A673 (cell line): ENCODE data around the gene DMPK. TPM values are rescaled to one million over a fixed set of nuclear protein-coding genes. Genes with fewer than 3 reads are reported as not detected.

Experiments used
- BruUV-seq: library from RNA; stranded (reverse); fragments of 400-500 nt; replicated peaks from 2 replicates; lab custom pipeline; 2021; lab: Mats Ljungman, UMichigan
- CTCF ChIA-PET: fragments of 300-600 bp; sonication (Branson Sonifier 250); formaldehyde crosslinking; loops from one replicate; lab custom pipeline; 2022; ENCODE audit warnings: antibody characterized with exemption; lab: Charles Lee
- POLR2A ChIA-PET: fragments of 300-600 bp; sonication (Branson Sonifier 250); formaldehyde crosslinking; loops from one replicate; lab custom pipeline; 2022; ENCODE audit warnings: antibody characterized with exemption; ENCODE audit not compliant: low non-redundant PET; lab: Charles Lee
- DNase-seq: peaks from one replicate; pipeline ENCODE4 v3.0.0-alpha.2; 2015; ENCODE audit warnings: low spot score
- H3K27ac ChIP-seq: fragments of 200-600 bp; sonication (generic); 2 replicates; pipeline ENCODE4 v1.5.1; 2016; ENCODE audit warnings: mixed run types, low read depth, mild to moderate bottlenecking, mixed read lengths, antibody characterized with exemption, low read length; ENCODE audit not compliant: poor library complexity, severe bottlenecking
- H3K27me3 ChIP-seq: fragments of 200-600 bp; sonication (generic); replicated peaks from 2 replicates; pipeline ENCODE4 v1.6.1; 2017; ENCODE audit warnings: mixed run types, low read depth, mild to moderate bottlenecking, mixed read lengths, antibody characterized with exemption, low read length; ENCODE audit not compliant: insufficient read depth, poor library complexity
- H3K36me3 ChIP-seq: fragments of 200-600 bp; sonication (generic); 2 replicates; pipeline ENCODE4 v1.6.1; 2016; ENCODE audit warnings: mixed run types, mild to moderate bottlenecking, mixed read lengths, antibody characterized with exemption, low read length; ENCODE audit not compliant: insufficient read depth, poor library complexity, severe bottlenecking
- H3K4me1 ChIP-seq: fragments of 200-600 bp; sonication (generic); 2 replicates; pipeline ENCODE4 v1.6.1; 2017; ENCODE audit warnings: mixed run types, mild to moderate bottlenecking, mixed read lengths, antibody characterized with exemption, low read length; ENCODE audit not compliant: insufficient read depth, poor library complexity, severe bottlenecking
- H3K4me3 ChIP-seq: fragments of 200-600 bp; sonication (generic); 2 replicates; pipeline ENCODE4 v1.5.1; 2016; ENCODE audit warnings: low read depth, mixed run types, mild to moderate bottlenecking, mixed read lengths, low read length; ENCODE audit not compliant: poor library complexity, severe bottlenecking
- H3K9me3 ChIP-seq: fragments of 200-600 bp; sonication (generic); 2 replicates; pipeline ENCODE4 v1.6.1; 2016; ENCODE audit warnings: mixed run types, low read depth, mild to moderate bottlenecking, mixed read lengths, antibody characterized with exemption, low read length; ENCODE audit not compliant: poor library complexity, severe bottlenecking
- CTCF ChIP-seq: fragments of 300-800, 200-600 bp; sonication (generic); conservative IDR thresholded peaks from 2 replicates; pipeline ENCODE4 v1.5.1; 2017; ENCODE audit warnings: low read depth, mild to moderate bottlenecking, antibody characterized with exemption, low read length, moderate library complexity, mixed read lengths
- EZH2 ChIP-seq: fragments of 200-600 bp; sonication (generic); IDR thresholded peaks from 2 replicates; pipeline ENCODE4 v1.6.1; 2017; ENCODE audit warnings: borderline replicate concordance, low read depth, mild to moderate bottlenecking, mixed read lengths, antibody characterized with exemption, low read length; ENCODE audit not compliant: poor library complexity, severe bottlenecking
- intact Hi-C: fragments of 100-400 bp; cut with micrococcal nuclease; formaldehyde crosslinking; loops from one replicate; pipeline ENCODE4 v1.10.0; 2022; ENCODE audit not compliant: unreplicated experiment
- total RNA-seq: library from RNA; stranded (reverse); gene quantifications from 2 replicates; pipeline ENCODE4 v1.2.3, GENCODE V29; 2021

The DMPK gene
- total RNA-seq, 1 experiment from 2014 or later, result 82.0 TPM

- Histone ChIP-seq H3K4me1 (no peaks in the 10 kb centered on the region), H3K4me3 (no peak overlapping the region), H3K27ac (no peak overlapping the region), H3K36me3 (peaks cover 50% of the 10 kb centered on the region), H3K9me3 (no peaks in the 10 kb centered on the region), H3K27me3 (no peaks in the 10 kb centered on the region)
- ChIA-PET CTCF (no interaction called here), POLR2A (interaction anchor here (0.6 kb wide), 1 partner anchor 13 kb away, joined by 5 read pairs; no protein-coding TSS in a partner anchor)
- intact Hi-C loops, result no loop called here
- DNase-seq, result no peak
- TF ChIP-seq EZH2 (no peak), CTCF (no peak)
- BruUV-seq, result no TSS peak
Observed at GRCh38 chr19:45786533-45786894, 4.2 kb upstream of the DMPK start.

DNA sequence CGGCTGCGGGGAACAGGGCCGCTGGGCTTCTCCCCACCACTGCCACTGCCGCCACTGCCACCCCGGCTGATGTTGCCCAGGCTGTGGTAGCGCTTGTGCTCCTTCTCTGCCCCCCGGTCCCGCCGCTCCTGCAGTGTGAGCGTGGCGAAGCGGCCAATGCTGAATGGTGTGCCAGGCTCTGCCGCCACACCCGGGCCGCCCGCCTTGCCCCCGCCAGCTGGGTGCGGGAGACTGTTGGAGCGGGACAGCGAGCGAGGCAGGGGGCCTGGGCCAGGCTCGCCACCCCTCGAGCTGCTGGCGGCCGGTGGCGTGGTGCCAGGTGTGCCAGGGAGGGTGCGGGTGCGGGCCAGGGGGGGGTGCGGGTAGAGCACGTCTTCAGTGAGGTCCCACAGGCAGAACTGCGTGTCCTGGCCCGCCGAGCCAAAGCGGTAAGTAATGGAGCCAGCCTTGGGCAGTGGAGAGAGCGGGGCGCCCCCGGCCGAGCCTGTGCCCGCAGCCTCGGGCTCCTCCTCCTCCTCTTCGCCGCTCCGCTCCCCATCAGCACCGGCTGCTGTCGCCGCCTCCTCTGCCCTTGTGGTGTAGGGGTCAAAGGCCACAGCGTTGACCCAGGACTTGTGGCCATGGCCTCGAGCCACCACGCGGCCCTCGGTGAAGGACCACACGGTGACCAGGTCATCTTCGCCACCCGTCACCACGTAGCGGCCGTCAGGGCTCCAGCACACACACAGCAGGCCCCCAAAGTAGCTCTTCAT is 3.7 kb upstream of the DMPK start:
- CTCF ChIA-PET, result no interaction called here
- H3K9me3 ChIP-seq, result no peaks in the 10 kb centered on the region
- TF ChIP-seq EZH2, result no peak
- TF ChIP-seq CTCF, result no peak
- DNase-seq, result no peak
- H3K27me3 ChIP-seq, result no peaks in the 10 kb centered on the region
- POLR2A ChIA-PET, result no interaction called here
- no peaks in the 10 kb centered on the region for H3K4me1 ChIP-seq
- BruUV-seq, result no TSS peak
- intact Hi-C loops, result no loop called here
- H3K4me3 ChIP-seq, result no peak overlapping the region
- no peak overlapping the region for H3K27ac ChIP-seq
- peaks cover 47% of the 10 kb centered on the region for H3K36me3 ChIP-seq

GRCh38 chr19:45785097-45785496 is 2.8 kb upstream of the DMPK start:
- CTCF ChIA-PET, result no interaction called here
- Histone ChIP-seq H3K27ac (no peak overlapping the region), H3K9me3 (no peaks in the 10 kb centered on the region), H3K4me3 (no peak overlapping the region), H3K4me1 (no peaks in the 10 kb centered on the region), H3K27me3 (no peaks in the 10 kb centered on the region), H3K36me3 (peaks cover 41% of the 10 kb centered on the region)
- TF ChIP-seq EZH2, result no peak
- no peak for TF ChIP-seq CTCF
- intact Hi-C loops, result no loop called here
- POLR2A ChIA-PET, result no interaction called here
- BruUV-seq, result no TSS peak
- no peak for DNase-seq
